Spleen (tissue), 11 donors: Measurements from ENCODE around the gene HRNR. TPM values are rescaled to one million over a fixed set of nuclear protein-coding genes. Genes with fewer than 3 reads are reported as not detected.

Experiments used
- DNase-seq: peaks from one replicate; pipeline ENCODE4 v3.0.0-alpha.2; 2020
- H3K27ac ChIP-seq, 8 donors: fragments of 200-600 bp; sonication (generic) in 7 of 8; 1 replicate in 4 of 8; 2 replicates in 4 of 8; pipeline versions ENCODE4 v1.5.0 to v1.8.0; 2016 to 2021; ENCODE audit warnings: inconsistent platforms in 4 of 8, mild to moderate bottlenecking in 4 of 8, moderate library complexity in 1 of 8
- H3K27me3 ChIP-seq, 7 donors: fragments of 200-600 bp; sonication (generic) in 6 of 7; replicated peaks in 1 of 7; 1 replicate in 4 of 7; 2 replicates in 3 of 7; pipeline versions ENCODE4 v1.5.0 to v1.8.0; 2016 to 2021; ENCODE audit warnings: inconsistent platforms in 3 of 7, mild to moderate bottlenecking in 1 of 7
- H3K36me3 ChIP-seq, 6 donors: fragments of 200-600 bp; sonication (generic) in 5 of 6; 1 replicate in 4 of 6; 2 replicates in 2 of 6; pipeline versions ENCODE4 v1.5.0 to v1.8.0; 2016 to 2021; ENCODE audit warnings: inconsistent platforms in 2 of 6
- H3K4me1 ChIP-seq, 6 donors: fragments of 200-600 bp; sonication (generic) in 5 of 6; 1 replicate in 3 of 6; 2 replicates in 3 of 6; pipeline versions ENCODE4 v1.5.0 to v1.8.0; 2016 to 2021; ENCODE audit warnings: inconsistent platforms in 3 of 6
- H3K4me3 ChIP-seq, 8 donors: fragments of 200-600 bp; sonication (generic) in 7 of 8; 1 replicate in 4 of 8; 2 replicates in 4 of 8; pipeline versions ENCODE4 v1.5.0 to v1.8.0; 2016 to 2021; ENCODE audit warnings: inconsistent platforms in 4 of 8, mild to moderate bottlenecking in 4 of 8, moderate library complexity in 2 of 8
- H3K9me3 ChIP-seq, 8 donors: fragments of 200-600 bp; sonication (generic) in 7 of 8; 1 replicate in 4 of 8; 2 replicates in 4 of 8; pipeline versions ENCODE4 v1.5.0 to v1.8.0; 2016 to 2021; ENCODE audit warnings: inconsistent platforms in 4 of 8
- POLR2A ChIP-seq, 3 donors: fragments of 450-650 bp; IDR thresholded peaks; one replicate each; pipeline ENCODE4 v1.5.1; 2017; ENCODE audit warnings: antibody characterized with exemption in 3 of 3, mild to moderate bottlenecking in 1 of 3
- POLR2AphosphoS5 ChIP-seq, 3 donors: sonication (generic); formaldehyde crosslinking; IDR thresholded peaks; one replicate each; pipeline ENCODE4 v1.5.1; 2017; ENCODE audit warnings: antibody characterized with exemption in 3 of 3
- WGBS, 5 donors: extraction: QIAGEN DNeasy Blood & Tissue Kit in 3 of 5; methylation state at CpG; one replicate each; pipeline versions ENCODE4 v1.1.5 to v1.1.7; 2013 to 2018; 5-methylcytosine and 5-hydroxymethylcytosine counted together
- intact Hi-C: fragments of 100-400 bp; cut with DNase I; formaldehyde crosslinking; loops from one replicate; pipeline ENCODE4 v1.15.0; 2023; ENCODE audit warnings: low total_unique reads
- polyA plus RNA-seq, 3 donors: library from polyadenylated mRNA; stranded (reverse); fragments of 200-250 nt; gene quantifications; one replicate each; pipeline ENCODE4 v1.2.1, GENCODE V29; 2013
- total RNA-seq, 7 donors: library from RNA; depleted of rRNA in 3 of 7; stranded (reverse); fragments of >200 nt in 3 of 7; fragmentation: NEBNext Ultra II Directional in 4 of 7; extraction: Animal tissue kit (Norgen Biotek cat#: 25700) in 4 of 7; gene quantifications; one replicate each; pipeline versions ENCODE4 v1.1.0 to v1.2.1, GENCODE V29; 2016 to 2021
- TF ChIP-seq, protein P1 (sequence below), 11 experiments: fragments of 200-600 bp in 7 of 11; fragments of 450-650 bp in 4 of 11; sonication (generic) in 4 of 11; IDR thresholded peaks in 8 of 11; conservative IDR thresholded peaks in 3 of 11; 1 replicate in 7 of 11; 2 replicates in 4 of 11; pipeline versions ENCODE4 v1.4.0 to v1.8.0; 2016 to 2021; ENCODE audit warnings: antibody characterized with exemption in 11 of 11, inconsistent platforms in 4 of 11, mild to moderate bottlenecking in 1 of 11
- donor health status: healthy with polysubstance abuse.
- donor health status: DM: no; HTN: no; CAD: no; lungs with moderate emphysema.
- donor health status: DM: no; HTN: no; CAD: no.
- donor health status: Bipolar disorder and iron deficiency.
- donor health status: healthy.
- donor health status: DM: no; HTN: no; CAD: no.
- donor health status: DM: yes; HTN: yes; CAD: no.

Gene HRNR
- total and polyA plus RNA-seq, 10 donors = under 0.01 TPM; not detected in 9

DNA sequence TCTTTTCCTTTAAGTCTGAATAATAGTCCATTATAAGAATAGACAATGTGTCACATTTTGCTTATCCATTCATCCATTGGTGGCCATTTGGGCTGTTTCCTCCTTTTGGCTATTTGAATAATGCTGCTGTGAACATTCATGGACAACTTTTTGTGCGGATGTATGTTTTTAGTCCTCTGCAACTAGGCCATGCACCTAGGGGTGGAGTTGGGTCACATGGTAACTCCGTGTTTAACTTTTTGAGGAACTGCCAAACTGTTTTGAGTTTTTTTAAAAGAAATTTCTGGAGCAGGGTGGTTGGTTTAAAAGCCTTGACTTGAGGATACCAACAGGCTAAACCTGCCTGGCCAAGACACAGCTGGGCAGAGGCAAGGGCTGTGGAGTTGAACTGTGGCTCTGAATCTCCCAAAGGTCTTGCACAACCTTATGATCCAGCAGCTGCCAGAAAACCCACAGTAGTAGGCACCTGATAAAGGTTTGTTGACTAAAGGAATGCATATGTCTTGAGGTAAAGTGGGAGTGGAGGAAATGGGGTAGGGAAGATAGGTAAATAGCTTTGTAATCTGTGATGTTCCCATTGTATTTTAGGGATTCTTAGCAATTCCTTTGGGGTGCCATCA lies 59.4 kb downstream of the HRNR start:
- Histone ChIP-seq H3K9me3 (no peaks in the 10 kb centered on the region), H3K27me3 (peaks cover 0 to 9% (median 0%) of the 10 kb centered on the region in 7 donors), H3K36me3 (no peaks in the 10 kb centered on the region), H3K4me3 (no peak overlapping the region), H3K4me1 (peaks cover 0 to 58% (median 14%) of the 10 kb centered on the region in 6 donors), H3K27ac (peak overlapping the region in 4 of 8 donors; percentile 13 to 54 (median 47))
- WGBS, 5 donors = 55 to 72% (median 59%) methylated on average over 2 of the region's 2 CpGs
- TF ChIP-seq POLR2AphosphoS5 (IDR thresholded peaks at IDR 0.05) = no peak
- TF ChIP-seq POLR2A (IDR thresholded peaks at IDR 0.05) = no peak
- TF ChIP-seq, protein P1, sequence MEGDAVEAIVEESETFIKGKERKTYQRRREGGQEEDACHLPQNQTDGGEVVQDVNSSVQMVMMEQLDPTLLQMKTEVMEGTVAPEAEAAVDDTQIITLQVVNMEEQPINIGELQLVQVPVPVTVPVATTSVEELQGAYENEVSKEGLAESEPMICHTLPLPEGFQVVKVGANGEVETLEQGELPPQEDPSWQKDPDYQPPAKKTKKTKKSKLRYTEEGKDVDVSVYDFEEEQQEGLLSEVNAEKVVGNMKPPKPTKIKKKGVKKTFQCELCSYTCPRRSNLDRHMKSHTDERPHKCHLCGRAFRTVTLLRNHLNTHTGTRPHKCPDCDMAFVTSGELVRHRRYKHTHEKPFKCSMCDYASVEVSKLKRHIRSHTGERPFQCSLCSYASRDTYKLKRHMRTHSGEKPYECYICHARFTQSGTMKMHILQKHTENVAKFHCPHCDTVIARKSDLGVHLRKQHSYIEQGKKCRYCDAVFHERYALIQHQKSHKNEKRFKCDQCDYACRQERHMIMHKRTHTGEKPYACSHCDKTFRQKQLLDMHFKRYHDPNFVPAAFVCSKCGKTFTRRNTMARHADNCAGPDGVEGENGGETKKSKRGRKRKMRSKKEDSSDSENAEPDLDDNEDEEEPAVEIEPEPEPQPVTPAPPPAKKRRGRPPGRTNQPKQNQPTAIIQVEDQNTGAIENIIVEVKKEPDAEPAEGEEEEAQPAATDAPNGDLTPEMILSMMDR (IDR thresholded peaks at IDR 0.05 in 8 of 11, conservative IDR thresholded peaks at IDR 0.05 in 3 of 11) = no peak
- intact Hi-C loops = no loop called here
- DNase-seq = no peak

DNA sequence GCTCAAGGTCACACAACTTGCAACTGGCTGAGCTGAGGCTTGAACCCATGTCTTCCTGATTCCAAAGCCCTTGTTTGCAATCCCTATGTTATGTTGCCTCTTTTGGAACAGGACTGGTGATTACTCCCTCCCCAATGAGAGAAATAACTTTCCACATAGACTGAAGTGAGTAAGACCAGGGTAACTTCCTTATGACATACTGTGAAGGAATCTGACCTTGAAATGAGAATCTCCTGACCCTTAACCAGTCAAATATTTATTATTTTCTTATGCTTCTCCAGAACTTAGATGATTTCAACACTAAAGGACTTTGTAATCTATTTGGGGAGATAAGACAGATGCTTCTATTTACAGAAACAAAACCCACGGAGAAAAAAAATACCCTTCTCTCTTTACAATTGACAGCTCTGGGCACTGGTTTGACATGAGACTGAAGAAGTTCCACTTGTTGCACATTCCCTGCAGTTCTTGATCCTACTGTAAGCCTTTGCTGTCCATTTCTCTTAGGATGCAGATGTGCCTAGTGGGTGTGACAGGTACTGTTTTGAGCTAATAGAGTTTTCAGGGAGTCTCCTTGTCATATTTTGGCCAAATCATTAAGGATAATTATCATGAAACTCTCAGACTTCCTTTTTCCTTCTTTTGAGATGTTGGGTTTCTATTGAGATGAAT lies 61.1 kb downstream of the HRNR start:
- Histone ChIP-seq H3K36me3 (no peaks in the 10 kb centered on the region), H3K4me3 (no peak overlapping the region), H3K4me1 (peaks cover 0 to 41% (median 12%) of the 10 kb centered on the region in 6 donors), H3K27ac (peak overlapping the region in 3 of 8 donors; percentile 19 to 24 (median 23)), H3K9me3 (no peaks in the 10 kb centered on the region), H3K27me3 (peaks cover 0 to 9% (median 0%) of the 10 kb centered on the region in 7 donors)
- TF ChIP-seq POLR2A (IDR thresholded peaks at IDR 0.05) = no peak
- TF ChIP-seq, protein P1 (IDR thresholded peaks at IDR 0.05 in 8 of 11, conservative IDR thresholded peaks at IDR 0.05 in 3 of 11) = no peak
- TF ChIP-seq POLR2AphosphoS5 (IDR thresholded peaks at IDR 0.05) = no peak
- DNase-seq = no peak
- intact Hi-C loops = no loop called here
- 31 to 52% (median 38%) methylated on average over 1 of the region's 1 CpG for WGBS, 5 donors

Other genes with a start within 250 kb of the HRNR start
- gene S100A10, start 230.3 kb downstream of the HRNR start, total RNA-seq = 10 to 100 TPM; 45.6 to 89.8 (median 70.4) TPM
- 100 to 1,000 TPM in 1 of 3 donors, 10 to 100 TPM in 2; 91.9 to 167 (median 93.7) TPM for gene S100A10, start 230.3 kb downstream of the HRNR start, polyA plus RNA-seq
- 100 to 1,000 TPM; 243 to 555 (median 365) TPM for gene S100A11, start 187.2 kb downstream of the HRNR start, total RNA-seq
- 100 to 1,000 TPM; 499 to 669 (median 505) TPM for gene S100A11, start 187.2 kb downstream of the HRNR start, polyA plus RNA-seq
- gene TCHHL1, start 135.1 kb downstream of the HRNR start, total RNA-seq = not detected
- not detected for gene TCHHL1, start 135.1 kb downstream of the HRNR start, polyA plus RNA-seq
- gene TCHH, start 108.7 kb downstream of the HRNR start, total RNA-seq = 1 to 10 TPM; 1.2 to 9.6 (median 4.5) TPM
- under 1 TPM; 0.24 to 0.99 (median 0.42) TPM for gene TCHH, start 108.7 kb downstream of the HRNR start, polyA plus RNA-seq
- not detected for gene RPTN, start 65.0 kb downstream of the HRNR start, total RNA-seq
- not detected for gene RPTN, start 65.0 kb downstream of the HRNR start, polyA plus RNA-seq
- under 1 TPM in 1 of 7 donors, not detected in 6; 0.20 TPM for gene FLG, start 101.0 kb upstream of the HRNR start, total RNA-seq
- gene FLG, start 101.0 kb upstream of the HRNR start, polyA plus RNA-seq = under 1 TPM in 2 of 3 donors, not detected in 1; under 0.01 to 0.03 TPM
- under 1 TPM in 1 of 7 donors, not detected in 6; 0.07 TPM for gene FLG2, start 135.8 kb upstream of the HRNR start, total RNA-seq
- gene FLG2, start 135.8 kb upstream of the HRNR start, polyA plus RNA-seq = not detected
- not detected for gene CRNN, start 190.1 kb upstream of the HRNR start, total RNA-seq
- gene CRNN, start 190.1 kb upstream of the HRNR start, polyA plus RNA-seq = 1 to 10 TPM in 1 of 3 donors, under 1 TPM in 2; 0.11 to 2.2 (median 0.39) TPM